GM23338 (cell line): ENCODE data around the gene FARS2. TPM values are rescaled to one million over a fixed set of nuclear protein-coding genes. Genes with fewer than 3 reads are reported as not detected.

Experiments used
- ATAC-seq: fragments of 200-7000 bp; cut with Tn5 transposase; 3 replicates; pipeline ENCODE4 v1.9.1; 2020
- DNase-seq: peaks from one replicate; pipeline ENCODE4 v3.0.0-alpha.2; 2015; ENCODE audit warnings: low spot score
- H2AFZ ChIP-seq: fragments of 200-600 bp; sonication (generic); 2 replicates; pipeline ENCODE4 v1.8.0; 2016; ENCODE audit warnings: antibody characterized with exemption, mild to moderate bottlenecking, moderate library complexity
- H3F3A ChIP-seq: fragments of 200-600 bp; sonication (generic); replicated peaks from 2 replicates; pipeline ENCODE4 v1.8.0; 2017; ENCODE audit warnings: antibody characterized with exemption, mixed run types, low read depth
- H3K27ac ChIP-seq: fragments of 200-600 bp; sonication (generic); 2 replicates; pipeline ENCODE4 v1.6.1; 2016; ENCODE audit warnings: low read depth
- H3K27me3 ChIP-seq: fragments of 200-600 bp; sonication (generic); 2 replicates; pipeline ENCODE4 v1.8.0; 2016; ENCODE audit warnings: mild to moderate bottlenecking, mixed run types, moderate library complexity; ENCODE audit not compliant: insufficient read depth
- H3K36me3 ChIP-seq: fragments of 200-600 bp; sonication (generic); 2 replicates; pipeline ENCODE4 v1.8.0; 2016; ENCODE audit warnings: mild to moderate bottlenecking; ENCODE audit not compliant: insufficient read depth
- H3K4me1 ChIP-seq: fragments of 200-600 bp; sonication (generic); 2 replicates; pipeline ENCODE4 v1.8.0; 2016; ENCODE audit warnings: mild to moderate bottlenecking, moderate library complexity; ENCODE audit not compliant: insufficient read depth
- H3K4me2 ChIP-seq: fragments of 200-600 bp; sonication (generic); 2 replicates; pipeline ENCODE4 v1.7.1; 2017; ENCODE audit warnings: mixed run types
- H3K4me3 ChIP-seq: fragments of 200-600 bp; sonication (generic); 2 replicates; pipeline ENCODE4 v1.6.1; 2016; ENCODE audit warnings: mixed run types
- H3K79me2 ChIP-seq: fragments of 200-600 bp; sonication (generic); replicated peaks from 2 replicates; pipeline ENCODE4 v1.8.0; 2017; ENCODE audit warnings: mild to moderate bottlenecking; ENCODE audit not compliant: insufficient read depth
- H3K9me2 ChIP-seq: fragments of 200-600 bp; sonication (generic); 2 replicates; pipeline ENCODE4 v1.8.0; 2017; ENCODE audit not compliant: insufficient read depth
- H4K20me1 ChIP-seq: fragments of 200-600 bp; sonication (generic); replicated peaks from 2 replicates; pipeline ENCODE4 v1.8.0; 2017; ENCODE audit warnings: mild to moderate bottlenecking; ENCODE audit not compliant: insufficient read depth
- H3K27ac Mint-ChIP-seq: 2 replicates; pipeline ENCODE4 v1.8.0; 2020; ENCODE audit warnings: inconsistent platforms, mild to moderate bottlenecking, moderate library complexity, mixed read lengths
- H3K27me3 Mint-ChIP-seq: 3 replicates; pipeline ENCODE4 v1.8.0; 2022; ENCODE audit warnings: low read depth, mild to moderate bottlenecking, moderate library complexity, mixed read lengths, inconsistent platforms; ENCODE audit not compliant: insufficient read depth, poor library complexity
- H3K36me3 Mint-ChIP-seq: 3 replicates; pipeline ENCODE4 v1.8.0; 2021; ENCODE audit warnings: low read depth, mild to moderate bottlenecking, inconsistent platforms, moderate library complexity, mixed read lengths
- H3K4me1 Mint-ChIP-seq: 3 replicates; pipeline ENCODE4 v1.8.0; 2020; ENCODE audit warnings: mild to moderate bottlenecking, inconsistent platforms, mixed read lengths
- H3K4me3 Mint-ChIP-seq: 3 replicates; pipeline ENCODE4 v1.8.0; 2021; ENCODE audit warnings: moderate library complexity, mild to moderate bottlenecking, inconsistent platforms, mixed read lengths
- H3K9me3 Mint-ChIP-seq: 3 replicates; pipeline ENCODE4 v1.8.0; 2020; ENCODE audit warnings: moderate library complexity, mild to moderate bottlenecking, inconsistent platforms, mixed read lengths
- CREB1 ChIP-seq: fragments of 250-450 bp; sonication (Bioruptor Pico); IDR thresholded peaks from 2 replicates; pipeline ENCODE4 v1.5.0; 2020; ENCODE audit warnings: low read depth, mild to moderate bottlenecking, moderate library complexity
- CTCF ChIP-seq, 2 experiments: fragments of 200-600 bp in 1 of 2; sonication (generic) in 1 of 2; conservative IDR thresholded peaks; 2 replicates each; pipeline versions ENCODE4 v1.5.1 to v1.6.1; 2016 to 2017; ENCODE audit warnings: antibody characterized with exemption in 2 of 2, low read depth in 2 of 2, mild to moderate bottlenecking in 2 of 2, moderate library complexity in 1 of 2
- ETS1 ChIP-seq: IDR thresholded peaks from 2 replicates; pipeline ENCODE4 v1.6.1; 2016; ENCODE audit warnings: antibody characterized with exemption
- EZH2 ChIP-seq: fragments of 200-600 bp; sonication (generic); IDR thresholded peaks from one replicate; pipeline ENCODE4 v1.8.0; 2017; ENCODE audit warnings: antibody characterized with exemption, mild to moderate bottlenecking, low read depth; ENCODE audit not compliant: unreplicated experiment
- EZH2phosphoT487 ChIP-seq: fragments of 200-600 bp; sonication (generic); IDR thresholded peaks from one replicate; pipeline ENCODE4 v1.8.1; 2018; ENCODE audit warnings: antibody characterized with exemption; ENCODE audit not compliant: unreplicated experiment
- JUNB ChIP-seq: IDR thresholded peaks from one replicate; pipeline ENCODE4 v1.6.1; 2016; ENCODE audit warnings: antibody characterized with exemption; ENCODE audit not compliant: unreplicated experiment
- NANOG ChIP-seq: IDR thresholded peaks from 2 replicates; pipeline ENCODE4 v1.6.1; 2016; ENCODE audit warnings: antibody characterized with exemption, borderline replicate concordance
- POLR2AphosphoS5 ChIP-seq: IDR thresholded peaks from 2 replicates; pipeline ENCODE4 v1.6.1; 2016; ENCODE audit warnings: antibody characterized with exemption, low read depth
- REST ChIP-seq: IDR thresholded peaks from one replicate; pipeline ENCODE4 v1.6.1; 2018; ENCODE audit warnings: antibody characterized with exemption; ENCODE audit not compliant: unreplicated experiment
- STAT1 ChIP-seq: IDR thresholded peaks from one replicate; pipeline ENCODE4 v1.6.1; 2016; ENCODE audit warnings: antibody characterized with exemption; ENCODE audit not compliant: unreplicated experiment
- ZNF114 ChIP-seq: fragments of 250-450 bp; sonication (Bioruptor Pico); IDR thresholded peaks from 2 replicates; pipeline ENCODE4 v1.5.0; 2020; ENCODE audit warnings: mild to moderate bottlenecking, moderate library complexity
- ZNF331 ChIP-seq: fragments of 250-450 bp; sonication (Bioruptor Pico); IDR thresholded peaks from 2 replicates; pipeline ENCODE4 v1.5.0; 2020; ENCODE audit warnings: low read depth, mild to moderate bottlenecking, moderate library complexity
- ZNF462 ChIP-seq: fragments of 250-450 bp; sonication (Bioruptor Pico); IDR thresholded peaks from 2 replicates; pipeline ENCODE4 v1.5.0; 2020; ENCODE audit warnings: mild to moderate bottlenecking, moderate library complexity
- polyA plus RNA-seq: library from polyadenylated mRNA; unstranded; fragments of >200 nt; fragmentation: Nextera tagmentation; extraction: Ambion mirVana; gene quantifications from 2 replicates; pipeline ENCODE4 v1.2.1, GENCODE V29; 2016
- total RNA-seq: library from RNA; depleted of rRNA; stranded (reverse); fragments of >200 nt; shearing (Covaris generic); gene quantifications from 2 replicates; pipeline ENCODE4 v1.2.3, GENCODE V29; 2014

FARS2 gene
- total and polyA plus RNA-seq, 2 experiments from 2014 or later: 7.6 to 19.0 TPM

- no peaks in the 10 kb centered on the region for H3K27me3 ChIP-seq
- H3K79me2 ChIP-seq: no peaks in the 10 kb centered on the region
- DNase-seq (no peak), ATAC-seq (no peak)
- no peaks in the 10 kb centered on the region for H3F3A ChIP-seq
- TF ChIP-seq ZNF114 (CRISPR knock-in tag) (no peak), REST (no peak), NANOG (no peak), JUNB (no peak), POLR2AphosphoS5 (no peak), CTCF (conservative IDR thresholded peaks at IDR 0.05; ENCODE audit: low read depth in 2 of 2) (no peak), ZNF331 (CRISPR knock-in tag) (no peak), EZH2phosphoT487 (no peak), EZH2 (no peak), ZNF462 (CRISPR knock-in tag) (no peak), STAT1 (no peak), CREB1 (no peak), ETS1 (no peak)
- peaks cover 8% of the 10 kb centered on the region for H3K27me3 Mint-ChIP-seq
- peaks cover 6% of the 10 kb centered on the region; the same call in 2 of the 3 replicates for H3K4me1 Mint-ChIP-seq
- H3K4me2 ChIP-seq: no peak overlapping the region
- H4K20me1 ChIP-seq: no peaks in the 10 kb centered on the region
- H3K4me3 ChIP-seq: no peak overlapping the region
- H3K4me1 ChIP-seq: 0 out of 2 replicates have a peak, but pooled peaks cover 6% of the 10 kb centered on the region
- no peak overlapping the region for H3K27ac Mint-ChIP-seq
- no peaks in the 10 kb centered on the region for H3K36me3 ChIP-seq
- H3K9me3 Mint-ChIP-seq: peaks cover 21% of the 10 kb centered on the region
- no peak overlapping the region for H3K4me3 Mint-ChIP-seq
- 0 out of 2 replicates have a peak, but pooled peaks cover 3% of the 10 kb centered on the region for H3K9me2 ChIP-seq
- H2AFZ ChIP-seq: no peak overlapping the region
- H3K27ac ChIP-seq: no peak overlapping the region
- peaks cover 18% of the 10 kb centered on the region for H3K36me3 Mint-ChIP-seq
These were observed 376.4 kb downstream of the FARS2 start for GRCh38 chr6:5637714-5638113.
